Endodermal cell (in vitro differentiated cells): ENCODE results near the gene IGFN1. TPM values are rescaled to one million over a fixed set of nuclear protein-coding genes. Genes with fewer than 3 reads are reported as not detected.

ENCODE experiments used
- DNase-seq: peaks from one replicate; pipeline ENCODE4 v3.0.0-alpha.2; 2017
- H3K27ac ChIP-seq: 2 replicates; pipeline ENCODE4 v1.5.1; 2013; ENCODE audit warnings: mild to moderate bottlenecking, low read depth, low read length, moderate library complexity
- H3K27me3 ChIP-seq: 2 replicates; pipeline ENCODE4 v1.6.1; 2013; ENCODE audit warnings: mild to moderate bottlenecking, low read length, moderate library complexity; ENCODE audit not compliant: insufficient read depth, control insufficient read depth, poor library complexity, severe bottlenecking
- H3K36me3 ChIP-seq: 2 replicates; pipeline ENCODE4 v1.7.0; 2013; ENCODE audit warnings: mild to moderate bottlenecking, low read length, moderate library complexity; ENCODE audit not compliant: control insufficient read depth, insufficient read depth
- H3K4me1 ChIP-seq: one replicate; pipeline ENCODE4 v1.7.0; 2013; ENCODE audit warnings: low read length; ENCODE audit not compliant: control insufficient read depth, insufficient read depth
- H3K4me3 ChIP-seq: 2 replicates; pipeline ENCODE4 v1.5.1; 2013; ENCODE audit warnings: mild to moderate bottlenecking, low read length, moderate library complexity
- H3K9ac ChIP-seq: 2 replicates; pipeline ENCODE4 v1.6.1; 2013; ENCODE audit warnings: mild to moderate bottlenecking, low read length, moderate library complexity; ENCODE audit not compliant: poor library complexity, severe bottlenecking; ENCODE audit errors: extremely low read depth
- H3K9me3 ChIP-seq: 2 replicates; pipeline ENCODE4 v1.6.1; 2013; ENCODE audit warnings: mild to moderate bottlenecking, low read length, moderate library complexity; ENCODE audit not compliant: control insufficient read depth
- H3K27ac Mint-ChIP-seq: 2 replicates; pipeline ENCODE4 v1.8.0; 2020; ENCODE audit warnings: mixed read lengths
- H3K27me3 Mint-ChIP-seq: 2 replicates; pipeline ENCODE4 v1.8.0; 2021; ENCODE audit warnings: mild to moderate bottlenecking, mixed read lengths; ENCODE audit not compliant: insufficient read depth
- H3K36me3 Mint-ChIP-seq: 2 replicates; pipeline ENCODE4 v1.8.0; 2020; ENCODE audit warnings: low read depth, mixed read lengths
- H3K4me1 Mint-ChIP-seq: 2 replicates; pipeline ENCODE4 v1.8.0; 2020; ENCODE audit warnings: mixed read lengths
- H3K4me3 Mint-ChIP-seq: 2 replicates; pipeline ENCODE4 v1.8.0; 2020; ENCODE audit warnings: mild to moderate bottlenecking, moderate library complexity, mixed read lengths
- H3K9me3 Mint-ChIP-seq: 2 replicates; pipeline ENCODE4 v1.8.0; 2020; ENCODE audit warnings: mild to moderate bottlenecking, mixed read lengths
- CTCF ChIP-seq: fragments of 200-600 bp; sonication (generic); conservative IDR thresholded peaks from 2 replicates; pipeline ENCODE4 v1.5.0; 2021; ENCODE audit warnings: antibody characterized with exemption, mild to moderate bottlenecking
- WGBS, 2 experiments: methylation state at CpG; one replicate each; pipeline versions ENCODE4 v1.1.5 to v1.1.7; 2013; ENCODE audit warnings: missing lambda C conversion rate in 2 of 2, mixed read lengths in 1 of 2; ENCODE audit not compliant: insufficient coverage in 1 of 2, insufficient read length in 1 of 2; 5-methylcytosine and 5-hydroxymethylcytosine counted together
- total RNA-seq, 2 donors: library from RNA; stranded (reverse); fragmentation: NEBNext Ultra II Directional in 1 of 2; extraction: Animal tissue kit (Norgen Biotek cat#: 25700) in 1 of 2; gene quantifications; 2 replicates in 1 of 2; 3 replicates in 1 of 2; pipeline ENCODE4 v1.2.1, GENCODE V29; 2021

The IGFN1 gene
- total RNA-seq, 2 donors from 2014 or later: not detected

GRCh38 chr1:201171063-201172036 lies 19.3 kb upstream of the IGFN1 start:
- Mint-ChIP-seq H3K27me3 (no peaks in the 10 kb centered on the region), H3K4me1 (peaks cover 45% of the 10 kb centered on the region), H3K9me3 (no peaks in the 10 kb centered on the region), H3K27ac (peak overlapping the region; percentile 95), H3K4me3 (peak overlapping the region; percentile 69), H3K36me3 (peaks cover 4% of the 10 kb centered on the region)
- Histone ChIP-seq H3K4me1 (peaks cover 7% of the 10 kb centered on the region), H3K27me3 (no peaks in the 10 kb centered on the region), H3K9ac (peak overlapping the region; percentile 79), H3K4me3 (peak overlapping the region; percentile 81), H3K9me3 (no peaks in the 10 kb centered on the region), H3K27ac (peak overlapping the region; percentile 79), H3K36me3 (no peaks in the 10 kb centered on the region)
- peak; percentile 88 for DNase-seq
- WGBS, 2 experiments: 9 to 22% methylated on average over 21 to 48 of the region's 48 CpGs
- TF ChIP-seq CTCF: peak; percentile 79

- Mint-ChIP-seq H3K27me3 (no peaks in the 10 kb centered on the region), H3K4me1 (peaks cover 51% of the 10 kb centered on the region), H3K27ac (peak overlapping the region; percentile 95), H3K36me3 (no peaks in the 10 kb centered on the region), H3K9me3 (no peaks in the 10 kb centered on the region), H3K4me3 (peak overlapping the region; percentile 69)
- 83 to 96% methylated on average over 4 of the region's 4 CpGs for WGBS, 2 experiments
- no peak for DNase-seq
- no peak for TF ChIP-seq CTCF
- Histone ChIP-seq H3K9ac (no peak overlapping the region), H3K4me3 (no peak overlapping the region), H3K27ac (no peak overlapping the region), H3K4me1 (peaks cover 16% of the 10 kb centered on the region), H3K27me3 (no peaks in the 10 kb centered on the region), H3K9me3 (no peaks in the 10 kb centered on the region), H3K36me3 (no peaks in the 10 kb centered on the region)
Measured at GRCh38 chr1:201172326-201172725, 18.3 kb upstream of the IGFN1 start.

- Histone ChIP-seq H3K9ac (no peak overlapping the region), H3K27me3 (no peaks in the 10 kb centered on the region), H3K36me3 (no peaks in the 10 kb centered on the region), H3K4me1 (peaks cover 16% of the 10 kb centered on the region), H3K9me3 (no peaks in the 10 kb centered on the region), H3K27ac (no peak overlapping the region), H3K4me3 (no peak overlapping the region)
- Mint-ChIP-seq H3K4me3 (no peak overlapping the region), H3K27ac (no peak overlapping the region), H3K9me3 (no peaks in the 10 kb centered on the region), H3K4me1 (peaks cover 54% of the 10 kb centered on the region), H3K36me3 (no peaks in the 10 kb centered on the region), H3K27me3 (no peaks in the 10 kb centered on the region)
- DNase-seq: no peak
- 89 to 100% methylated on average over 1 to 4 of the region's 4 CpGs for WGBS, 2 experiments
- TF ChIP-seq CTCF: no peak
Measured at GRCh38 chr1:201172999-201173610, 17.5 kb upstream of the IGFN1 start.
